ENCODE data around the gene ZNF697. TPM values are rescaled to one million over a fixed set of nuclear protein-coding genes. Genes with fewer than 3 reads are reported as not detected.
"Not testable (repeated sequence)": the region's sequence is repeated elsewhere in the genome, so short reads cannot be mapped to it uniquely, and the experiment has no call there.

ZNF697 gene
- total and polyA plus RNA-seq, 8 donors, result 0.78 to 11.9 (median 2.1) TPM

DNA sequence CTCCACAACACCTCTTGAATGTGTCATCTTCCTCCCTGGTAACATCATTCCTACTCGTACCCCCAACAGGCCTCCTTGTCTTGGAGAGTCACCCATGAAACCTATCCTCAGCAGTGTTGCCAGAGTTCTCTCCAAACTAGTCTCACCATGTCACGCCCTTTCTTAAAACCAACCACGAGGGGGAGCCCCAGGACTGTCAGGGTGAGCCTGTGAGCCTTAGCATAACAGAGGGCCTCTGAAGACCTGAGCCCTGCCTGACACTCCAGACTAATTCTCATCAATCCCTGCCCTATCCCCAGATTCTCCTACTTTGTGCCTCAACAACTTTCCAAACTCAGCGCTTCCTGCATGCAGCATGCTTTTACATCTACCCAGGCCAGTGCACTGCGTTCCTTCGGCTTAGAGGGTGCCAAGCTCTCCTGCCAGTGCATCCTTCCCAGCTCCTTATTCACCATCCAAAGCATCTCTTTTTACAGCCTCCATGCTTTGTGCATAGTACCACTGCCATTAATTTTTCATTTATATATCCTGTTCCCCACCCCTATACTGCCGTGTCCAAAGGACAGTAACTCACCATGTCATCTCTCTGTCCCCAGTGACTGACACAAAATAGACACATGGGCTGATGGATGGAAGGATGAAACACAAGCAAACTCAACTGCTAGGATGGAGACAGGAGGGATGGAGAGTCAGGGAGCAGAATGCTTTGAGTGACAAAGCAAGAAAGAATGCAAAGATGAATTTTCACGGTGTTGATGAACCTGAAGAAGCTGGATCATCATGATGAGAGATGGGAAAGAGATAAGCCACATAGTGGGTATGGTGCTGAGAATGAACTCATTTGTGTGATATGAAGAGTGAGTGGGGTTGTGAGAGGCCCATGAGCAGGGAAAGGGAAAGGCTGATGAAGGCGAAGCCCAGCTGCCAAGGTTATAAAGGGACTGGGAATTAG is 34.0 kb downstream of the ZNF697 start:
- WGBS, 5 donors, result 49 to 53% (median 51%) methylated on average over 9 of the region's 9 CpGs
- DNase-seq, result peak; percentile 89 to 96
- Histone ChIP-seq H3K4me3 (no peak overlapping the region), H3K27me3 (no peaks in the 10 kb centered on the region), H3K27ac (no peak overlapping the region), H3K36me3 (no peaks in the 10 kb centered on the region), H3K4me1 (peaks cover 0 to 25% (median 10%) of the 10 kb centered on the region in 4 donors), H3K9me3 (no peaks in the 10 kb centered on the region)
- TF ChIP-seq CTCF (IDR thresholded peaks at IDR 0.05), result peak in 5 of 7 experiments; percentile 57 to 83 (median 71)
- no peak for TF ChIP-seq EP300 (IDR thresholded peaks at IDR 0.05)
- intact Hi-C loops (cut with DNase I; ENCODE audit: low total_unique reads), result loop anchor here (5.0 kb wide), 1 partner anchor 53 kb away; no protein-coding TSS in a partner anchor

GRCh38 chr1:119611701-119612113 is 36.4 kb downstream of the ZNF697 start:
- no peaks in the 10 kb centered on the region for H3K36me3 ChIP-seq
- no peaks in the 10 kb centered on the region for H3K9me3 ChIP-seq
- no peak overlapping the region for H3K4me3 ChIP-seq
- intact Hi-C loops (cut with DNase I; ENCODE audit: low total_unique reads), result loop anchor here (5.0 kb wide), 1 partner anchor 56 kb away; no protein-coding TSS in a partner anchor
- no peaks in the 10 kb centered on the region for H3K27me3 ChIP-seq
- TF ChIP-seq POLR2AphosphoS5 (IDR thresholded peaks at IDR 0.05) (peak in 1 of 3 donors; percentile 10), EP300 (IDR thresholded peaks at IDR 0.05) (no peak), POLR2A (IDR thresholded peaks at IDR 0.05) (no peak), CTCF (IDR thresholded peaks at IDR 0.05) (peak in 5 of 7 experiments; percentile 75 to 95 (median 92))
- H3K27ac ChIP-seq, result no peak overlapping the region
- 9 to 20% (median 17%) methylated on average over 8 of the region's 8 CpGs for whole genome bisulfite sequencing, 5 donors
- DNase-seq, result peak; percentile 88 to 94
- peaks cover 0 to 9% (median under 1%) of the 10 kb centered on the region in 4 donors for H3K4me1 ChIP-seq

DNA sequence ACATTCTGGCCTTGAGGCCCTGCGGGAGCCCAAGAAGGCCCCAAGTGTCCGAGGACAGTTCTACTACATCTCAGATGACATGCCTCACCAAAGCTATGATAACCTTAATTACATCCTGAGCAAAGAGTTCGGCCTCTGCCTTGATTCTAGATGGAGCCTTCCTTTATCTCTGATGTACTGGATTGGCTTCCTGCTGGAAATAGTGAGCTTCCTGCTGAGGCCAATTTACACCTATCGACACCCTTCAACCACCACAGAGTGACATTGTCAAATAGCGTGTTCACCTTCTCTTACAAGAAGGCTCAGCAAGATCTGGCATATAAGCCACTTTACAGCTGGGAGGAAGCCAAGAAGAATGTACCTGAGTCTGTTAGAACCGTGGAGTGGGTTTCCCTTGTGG is 39.2 kb downstream of the ZNF697 start:
- H3K27ac ChIP-seq; H3K36me3 ChIP-seq; H3K4me3 ChIP-seq; H3K4me1 ChIP-seq; intact Hi-C loops (cut with DNase I; ENCODE audit: low total_unique reads); H3K9me3 ChIP-seq; DNase-seq; H3K27me3 ChIP-seq: not testable (repeated sequence)
- 75 to 85% (median 82%) methylated on average over 4 to 6 of the region's 6 CpGs for WGBS, 5 donors

DNA sequence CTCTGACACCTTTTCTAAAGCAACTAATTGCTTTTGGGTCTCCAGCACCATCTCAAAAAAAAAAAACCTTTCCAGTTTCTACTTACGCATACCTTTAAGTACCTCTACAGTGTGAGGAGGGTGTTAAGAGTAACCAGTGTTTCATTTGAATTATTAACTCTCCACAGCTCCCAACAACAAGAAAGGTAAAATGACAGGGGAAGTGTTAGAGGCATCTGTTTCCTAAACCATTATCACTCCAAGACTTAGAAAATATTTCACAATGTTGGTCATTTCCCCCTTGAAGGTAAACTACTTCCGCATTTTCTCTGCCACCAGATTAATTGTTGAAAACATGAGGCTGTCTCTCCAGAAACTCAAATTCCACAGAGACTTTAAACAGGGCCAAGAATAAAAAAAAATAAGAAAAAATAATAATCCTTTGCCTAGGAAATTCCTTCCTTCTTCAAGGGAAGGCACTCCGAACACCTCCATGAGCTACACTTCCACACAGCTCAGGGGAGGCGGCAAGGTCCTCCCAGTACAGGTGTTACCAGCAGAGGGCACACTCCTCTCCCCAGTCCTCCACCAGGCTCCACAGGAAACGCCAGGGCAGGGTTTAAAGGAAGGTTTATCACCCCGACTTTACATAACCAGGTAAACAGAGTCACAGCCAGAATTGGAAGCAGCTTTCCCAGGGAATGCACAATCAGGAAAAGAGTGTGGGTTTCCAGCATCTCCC is 40.8 kb downstream of the ZNF697 start:
- H3K27ac ChIP-seq; H3K4me1 ChIP-seq; H3K36me3 ChIP-seq; H3K27me3 ChIP-seq; H3K9me3 ChIP-seq; intact Hi-C loops (cut with DNase I; ENCODE audit: low total_unique reads); DNase-seq; H3K4me3 ChIP-seq: not testable (repeated sequence)
- WGBS, 5 donors, result 87 to 97% (median 94%) methylated on average over 2 to 4 of the region's 6 CpGs

DNA sequence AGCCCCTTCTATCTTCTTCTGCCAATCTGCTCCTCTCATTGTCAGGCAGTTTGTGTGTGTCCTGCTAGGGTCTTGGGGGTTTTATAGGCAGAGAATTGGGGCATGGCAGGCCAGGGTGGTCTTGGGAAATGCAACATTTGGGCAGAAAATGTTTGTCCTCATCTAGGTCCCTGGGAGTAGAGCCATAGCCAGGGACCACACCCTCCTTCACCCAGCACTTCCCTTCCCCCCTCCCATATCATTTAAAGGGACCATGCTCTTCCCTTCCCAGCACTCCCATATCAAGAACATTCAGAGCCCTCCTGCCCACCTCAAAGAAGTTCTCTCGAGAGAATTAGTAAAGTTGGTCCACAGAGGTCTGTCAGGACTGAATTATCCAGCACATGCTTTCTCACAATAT is 41.7 kb downstream of the ZNF697 start:
- H3K27ac ChIP-seq, result no peak overlapping the region
- no peak overlapping the region for H3K4me3 ChIP-seq
- H3K27me3 ChIP-seq, result no peaks in the 10 kb centered on the region
- H3K9me3 ChIP-seq, result no peaks in the 10 kb centered on the region
- intact Hi-C loops (cut with DNase I; ENCODE audit: low total_unique reads), result no loop called here
- H3K4me1 ChIP-seq, result peaks cover 0 to 8% (median 0%) of the 10 kb centered on the region in 4 donors
- DNase-seq, result no peak
- H3K36me3 ChIP-seq, result no peaks in the 10 kb centered on the region
- WGBS, 5 donors, result 75 to 91% (median 83%) methylated on average over 1 of the region's 1 CpG
- TF ChIP-seq POLR2A (IDR thresholded peaks at IDR 0.05) (no peak), POLR2AphosphoS5 (IDR thresholded peaks at IDR 0.05) (no peak), CTCF (IDR thresholded peaks at IDR 0.05) (no peak), EP300 (IDR thresholded peaks at IDR 0.05) (no peak)

All from stomach (tissue), 9 donors.